ENCODE measurements around the gene TMTC1. TPM values are rescaled to one million over a fixed set of nuclear protein-coding genes. Genes with fewer than 3 reads are reported as not detected.

The TMTC1 gene
- total and polyA plus RNA-seq, 4 experiments from 2014 or later = not detected

GRCh38 chr12:29650371-29650770 is 133.4 kb downstream of the TMTC1 start:
- no peak overlapping the region for H3K4me3 ChIP-seq (ENCODE audit: low read length in 2 of 2)
- H3K4me3 Mint-ChIP-seq = no peak overlapping the region
- H3K27ac ChIP-seq (ENCODE audit: low read depth, low read length) = no peak overlapping the region
- H3K9me3 ChIP-seq (ENCODE audit: control insufficient read depth in 1 of 2, low read length in 2 of 2) = no peaks in the 10 kb centered on the region
- H3K4me1 ChIP-seq (ENCODE audit: insufficient read depth, low read length) = no peaks in the 10 kb centered on the region
- POLR2A ChIA-PET (ENCODE audit: partially characterized antibody) = no interaction called here
- peaks cover 0 to 2% (median 0%) of the 10 kb centered on the region in 8 donors for H3K9me3 Mint-ChIP-seq
- H3K36me3 ChIP-seq (ENCODE audit: insufficient read depth, low read length) = no peaks in the 10 kb centered on the region
- DNase-seq = no peak
- peaks cover 2 to 3% of the 10 kb centered on the region in 2 donors for H3K27me3 Mint-ChIP-seq
- CTCF ChIA-PET (ENCODE audit: partially characterized antibody) = no interaction called here
- H3K36me3 Mint-ChIP-seq = no peaks in the 10 kb centered on the region
- intact Hi-C loops (cut with micrococcal nuclease) = no loop called here
- no peak overlapping the region for H3K27ac Mint-ChIP-seq
- no peaks in the 10 kb centered on the region for H3K27me3 ChIP-seq (ENCODE audit: insufficient read depth, low read length)
- H3K4me1 Mint-ChIP-seq = no peaks in the 10 kb centered on the region

DNA sequence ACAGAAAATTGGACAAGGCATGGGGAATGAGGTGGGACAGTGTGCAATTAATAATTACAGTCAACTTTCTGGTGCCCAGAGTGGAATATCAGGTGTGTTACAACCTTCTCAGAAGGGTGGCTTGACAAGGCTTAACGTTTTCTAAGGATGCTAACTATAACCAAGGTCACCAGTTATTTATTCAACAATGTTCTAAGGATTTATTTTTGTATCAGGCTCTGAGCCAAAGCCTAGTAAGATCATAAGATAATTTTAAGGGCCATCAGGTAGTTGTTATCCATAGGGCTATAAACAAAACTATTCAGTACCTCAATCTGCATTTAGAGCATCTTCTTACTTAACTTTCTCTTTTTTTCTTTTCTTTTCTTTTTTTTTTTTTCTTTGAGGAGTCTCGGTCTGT is 134.0 kb downstream of the TMTC1 start:
- Mint-ChIP-seq H3K27ac (no peak overlapping the region), H3K4me1 (no peaks in the 10 kb centered on the region), H3K4me3 (no peak overlapping the region), H3K36me3 (no peaks in the 10 kb centered on the region), H3K27me3 (peaks cover 2 to 3% of the 10 kb centered on the region in 2 donors), H3K9me3 (peaks cover 0 to 2% (median 0%) of the 10 kb centered on the region in 8 donors)
- Histone ChIP-seq H3K27ac (ENCODE audit: low read depth, low read length) (no peak overlapping the region), H3K9me3 (ENCODE audit: control insufficient read depth in 1 of 2, low read length in 2 of 2) (no peaks in the 10 kb centered on the region), H3K27me3 (ENCODE audit: insufficient read depth, low read length) (no peaks in the 10 kb centered on the region), H3K36me3 (ENCODE audit: insufficient read depth, low read length) (no peaks in the 10 kb centered on the region), H3K4me3 (ENCODE audit: low read length in 2 of 2) (no peak overlapping the region), H3K4me1 (ENCODE audit: insufficient read depth, low read length) (no peaks in the 10 kb centered on the region)
- no peak for DNase-seq
- intact Hi-C loops (cut with micrococcal nuclease) = no loop called here
- POLR2A ChIA-PET (ENCODE audit: partially characterized antibody) = no interaction called here
- CTCF ChIA-PET (ENCODE audit: partially characterized antibody) = no interaction called here

- Mint-ChIP-seq H3K36me3 (no peaks in the 10 kb centered on the region), H3K27ac (peak overlapping the region in 1 of 7 donors; percentile 33), H3K4me3 (no peak overlapping the region), H3K4me1 (no peaks in the 10 kb centered on the region), H3K9me3 (peaks cover 0 to 4% (median 0%) of the 10 kb centered on the region in 8 donors), H3K27me3 (no peaks in the 10 kb centered on the region)
- Histone ChIP-seq H3K27ac (ENCODE audit: low read depth, low read length) (no peak overlapping the region), H3K36me3 (ENCODE audit: insufficient read depth, low read length) (no peaks in the 10 kb centered on the region), H3K4me1 (ENCODE audit: insufficient read depth, low read length) (no peaks in the 10 kb centered on the region), H3K27me3 (ENCODE audit: insufficient read depth, low read length) (no peaks in the 10 kb centered on the region), H3K4me3 (ENCODE audit: low read length in 2 of 2) (no peak overlapping the region), H3K9me3 (ENCODE audit: control insufficient read depth in 1 of 2, low read length in 2 of 2) (no peaks in the 10 kb centered on the region)
- POLR2A ChIA-PET (ENCODE audit: partially characterized antibody) = no interaction called here
- intact Hi-C loops (cut with micrococcal nuclease) = no loop called here
- CTCF ChIA-PET (ENCODE audit: partially characterized antibody) = interaction anchor here (0.6 kb wide), 1 partner anchor 94 kb away, joined by 4 read pairs; no protein-coding TSS in a partner anchor
- no peak for DNase-seq
These were observed 139.1 kb downstream of the TMTC1 start for GRCh38 chr12:29644536-29645162.

GRCh38 chr12:29640589-29641345 is 143.0 kb downstream of the TMTC1 start:
- POLR2A ChIA-PET (ENCODE audit: partially characterized antibody) = no interaction called here
- CTCF ChIA-PET (ENCODE audit: partially characterized antibody) = no interaction called here
- intact Hi-C loops (cut with micrococcal nuclease) = no loop called here

GRCh38 chr12:29639893-29640495 is 143.7 kb downstream of the TMTC1 start:
- intact Hi-C loops (cut with micrococcal nuclease) = no loop called here
- no peaks in the 10 kb centered on the region for H3K36me3 Mint-ChIP-seq
- CTCF ChIA-PET (ENCODE audit: partially characterized antibody) = no interaction called here
- peaks cover 0 to 4% (median 0%) of the 10 kb centered on the region in 8 donors for H3K9me3 Mint-ChIP-seq
- no peaks in the 10 kb centered on the region for H3K4me1 ChIP-seq (ENCODE audit: insufficient read depth, low read length)
- no peak overlapping the region for H3K4me3 Mint-ChIP-seq
- no peaks in the 10 kb centered on the region for H3K27me3 ChIP-seq (ENCODE audit: insufficient read depth, low read length)
- peaks cover 3 to 8% of the 10 kb centered on the region in 2 donors for H3K27me3 Mint-ChIP-seq
- no peak overlapping the region for H3K4me3 ChIP-seq (ENCODE audit: low read length in 2 of 2)
- H3K27ac ChIP-seq (ENCODE audit: low read depth, low read length) = no peak overlapping the region
- no peaks in the 10 kb centered on the region for H3K9me3 ChIP-seq (ENCODE audit: control insufficient read depth in 1 of 2, low read length in 2 of 2)
- POLR2A ChIA-PET (ENCODE audit: partially characterized antibody) = no interaction called here
- no peaks in the 10 kb centered on the region for H3K4me1 Mint-ChIP-seq
- H3K27ac Mint-ChIP-seq = no peak overlapping the region
- DNase-seq = no peak
- H3K36me3 ChIP-seq (ENCODE audit: insufficient read depth, low read length) = no peaks in the 10 kb centered on the region

More at GRCh38 chr12:29640589-29641345, 143.0 kb downstream of the TMTC1 start:
- H3K27me3 Mint-ChIP-seq = peaks cover 3 to 8% of the 10 kb centered on the region in 2 donors
- H3K9me3 Mint-ChIP-seq = peaks cover 0 to 4% (median 0%) of the 10 kb centered on the region in 8 donors
- DNase-seq = no peak
- Histone ChIP-seq H3K27ac (ENCODE audit: low read depth, low read length) (no peak overlapping the region), H3K4me1 (ENCODE audit: insufficient read depth, low read length) (no peaks in the 10 kb centered on the region), H3K27me3 (ENCODE audit: insufficient read depth, low read length) (no peaks in the 10 kb centered on the region), H3K9me3 (ENCODE audit: control insufficient read depth in 1 of 2, low read length in 2 of 2) (no peaks in the 10 kb centered on the region), H3K4me3 (ENCODE audit: low read length in 2 of 2) (no peak overlapping the region), H3K36me3 (ENCODE audit: insufficient read depth, low read length) (no peaks in the 10 kb centered on the region)
- no peak overlapping the region for H3K27ac Mint-ChIP-seq
- no peaks in the 10 kb centered on the region for H3K4me1 Mint-ChIP-seq
- H3K4me3 Mint-ChIP-seq = no peak overlapping the region
- H3K36me3 Mint-ChIP-seq = no peaks in the 10 kb centered on the region

DNA sequence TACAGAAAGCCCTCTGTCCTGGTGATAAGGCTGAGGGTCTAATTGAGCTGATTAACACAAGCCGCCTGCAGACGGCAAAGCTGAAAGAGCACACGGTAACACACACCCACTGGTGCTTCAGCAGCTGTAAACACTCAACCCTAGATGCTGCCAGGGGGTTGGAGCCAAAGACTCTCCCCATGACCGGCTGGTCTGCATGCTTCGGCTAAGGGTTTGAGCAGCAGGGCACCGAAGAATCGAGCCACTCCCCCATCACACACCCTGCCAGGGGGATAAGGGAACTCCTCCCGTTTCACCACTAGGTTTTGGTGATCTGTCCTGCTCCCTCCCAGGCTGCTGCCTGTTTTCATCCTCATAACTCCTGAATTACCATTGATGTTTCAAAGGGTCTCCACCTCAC is 145.2 kb downstream of the TMTC1 start:
- Mint-ChIP-seq H3K4me3 (no peak overlapping the region), H3K27ac (no peak overlapping the region), H3K27me3 (peaks cover 3 to 8% of the 10 kb centered on the region in 2 donors), H3K4me1 (no peaks in the 10 kb centered on the region), H3K9me3 (peaks cover 0 to 4% (median 0%) of the 10 kb centered on the region in 8 donors), H3K36me3 (no peaks in the 10 kb centered on the region)
- Histone ChIP-seq H3K27me3 (ENCODE audit: insufficient read depth, low read length) (no peaks in the 10 kb centered on the region), H3K36me3 (ENCODE audit: insufficient read depth, low read length) (no peaks in the 10 kb centered on the region), H3K4me3 (ENCODE audit: low read length in 2 of 2) (no peak overlapping the region), H3K4me1 (ENCODE audit: insufficient read depth, low read length) (no peaks in the 10 kb centered on the region), H3K9me3 (ENCODE audit: control insufficient read depth in 1 of 2, low read length in 2 of 2) (no peaks in the 10 kb centered on the region), H3K27ac (ENCODE audit: low read depth, low read length) (no peak overlapping the region)
- ChIA-PET POLR2A (ENCODE audit: partially characterized antibody) (no interaction called here), CTCF (ENCODE audit: partially characterized antibody) (no interaction called here)
- intact Hi-C loops (cut with micrococcal nuclease) = no loop called here
- DNase-seq = no peak

DNA sequence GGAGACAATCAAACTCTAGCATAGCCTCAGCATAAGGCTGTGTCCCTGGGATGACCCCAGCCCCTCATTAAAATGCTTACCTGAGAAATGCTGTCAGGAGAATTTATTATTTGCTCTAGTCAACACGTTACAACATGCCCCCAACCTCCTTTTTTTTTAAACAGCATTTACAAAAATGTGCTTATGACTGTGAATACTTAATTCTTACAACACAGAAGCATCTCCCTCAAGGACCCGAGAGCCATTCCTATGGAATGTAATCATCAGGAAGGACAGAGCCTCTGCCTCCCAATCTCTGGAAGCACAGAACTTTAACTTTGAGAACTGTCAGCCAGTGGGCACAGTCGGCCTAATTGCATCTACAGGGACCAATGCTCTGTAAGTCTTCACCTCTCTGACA is 149.7 kb downstream of the TMTC1 start:
- no peaks in the 10 kb centered on the region for H3K36me3 Mint-ChIP-seq
- Histone ChIP-seq H3K27ac (ENCODE audit: low read depth, low read length) (no peak overlapping the region), H3K4me1 (ENCODE audit: insufficient read depth, low read length) (no peaks in the 10 kb centered on the region), H3K9me3 (ENCODE audit: control insufficient read depth in 1 of 2, low read length in 2 of 2) (no peaks in the 10 kb centered on the region), H3K27me3 (ENCODE audit: insufficient read depth, low read length) (no peaks in the 10 kb centered on the region), H3K36me3 (ENCODE audit: insufficient read depth, low read length) (no peaks in the 10 kb centered on the region), H3K4me3 (ENCODE audit: low read length in 2 of 2) (no peak overlapping the region)
- no peak for DNase-seq
- H3K4me1 Mint-ChIP-seq = no peaks in the 10 kb centered on the region
- intact Hi-C loops (cut with micrococcal nuclease) = no loop called here
- ChIA-PET POLR2A (ENCODE audit: partially characterized antibody) (no interaction called here), CTCF (ENCODE audit: partially characterized antibody) (no interaction called here)
- no peak overlapping the region for H3K27ac Mint-ChIP-seq
- H3K9me3 Mint-ChIP-seq = peaks cover 0 to 2% (median 0%) of the 10 kb centered on the region in 8 donors
- peaks cover 6 to 9% of the 10 kb centered on the region in 2 donors for H3K27me3 Mint-ChIP-seq
- no peak overlapping the region for H3K4me3 Mint-ChIP-seq
